Peyer's patch (tissue), 4 donors: ENCODE results near the gene TOMM5. TPM values are rescaled to one million over a fixed set of nuclear protein-coding genes. Genes with fewer than 3 reads are reported as not detected.

Experiments
- DNase-seq, 3 donors: peaks; one replicate each; pipeline ENCODE4 v3.0.0-alpha.2; 2017 to 2019
- H3K27ac ChIP-seq, 4 donors: fragments of 200-600 bp; sonication (generic); one replicate each; pipeline ENCODE4 v1.5.1; 2016 to 2019
- H3K27me3 ChIP-seq, 2 donors: fragments of 200-600 bp; sonication (generic); one replicate each; pipeline ENCODE4 v1.5.1; 2019
- H3K36me3 ChIP-seq, 3 donors: fragments of 200-600 bp; sonication (generic); one replicate each; pipeline ENCODE4 v1.5.1; 2016 to 2019
- H3K4me1 ChIP-seq, 4 donors: fragments of 200-600 bp; sonication (generic); one replicate each; pipeline ENCODE4 v1.5.1; 2016 to 2019
- H3K4me3 ChIP-seq, 4 donors: fragments of 200-600 bp; sonication (generic); 1 replicate in 3 of 4; 2 replicates in 1 of 4; pipeline ENCODE4 v1.5.1; 2016 to 2019; ENCODE audit warnings: mild to moderate bottlenecking in 1 of 4
- H3K9me3 ChIP-seq, 4 donors: fragments of 200-600 bp; sonication (generic); one replicate each; pipeline ENCODE4 v1.5.1; 2016 to 2019; ENCODE audit warnings: mild to moderate bottlenecking in 1 of 4
- CTCF ChIP-seq, 6 experiments: fragments of 450-650 bp in 4 of 6; fragments of 200-600 bp in 2 of 6; sonication (generic) in 1 of 6; IDR thresholded peaks; one replicate each; pipeline ENCODE4 v1.5.1; 2017 to 2019; ENCODE audit warnings: antibody characterized with exemption in 6 of 6, mild to moderate bottlenecking in 3 of 6, moderate library complexity in 1 of 6
- POLR2A ChIP-seq, 2 donors: fragments of 450-650 bp; IDR thresholded peaks; one replicate each; pipeline ENCODE4 v1.5.1; 2017; ENCODE audit warnings: antibody characterized with exemption in 2 of 2, mild to moderate bottlenecking in 2 of 2, moderate library complexity in 2 of 2
- total RNA-seq, 4 donors: library from RNA; depleted of rRNA; stranded (reverse); fragments of >200 nt; gene quantifications; one replicate each; pipeline ENCODE4 v1.1.0, GENCODE V29; 2016

Gene TOMM5
- total RNA-seq, 4 donors from 2014 or later = 26.9 to 116 (median 77.0) TPM

- Histone ChIP-seq H3K4me3 (no peak overlapping the region), H3K27me3 (no peaks in the 10 kb centered on the region), H3K27ac (no peak overlapping the region), H3K4me1 (no peaks in the 10 kb centered on the region), H3K9me3 (no peaks in the 10 kb centered on the region), H3K36me3 (no peaks in the 10 kb centered on the region)
- no peak for TF ChIP-seq POLR2A (IDR thresholded peaks at IDR 0.05)
- TF ChIP-seq CTCF (IDR thresholded peaks at IDR 0.05) = no peak
- DNase-seq = no peak
Measured at GRCh38 chr9:37542895-37543294, 49.5 kb downstream of the TOMM5 start.

- no peaks in the 10 kb centered on the region for H3K27me3 ChIP-seq
- H3K36me3 ChIP-seq = no peaks in the 10 kb centered on the region
- TF ChIP-seq POLR2A (IDR thresholded peaks at IDR 0.05) (no peak), CTCF (IDR thresholded peaks at IDR 0.05) (no peak)
- no peaks in the 10 kb centered on the region for H3K4me1 ChIP-seq
- no peak for DNase-seq
- H3K4me3 ChIP-seq = no peak overlapping the region
- no peaks in the 10 kb centered on the region for H3K9me3 ChIP-seq
- no peak overlapping the region for H3K27ac ChIP-seq
Measured at GRCh38 chr9:37542488-37542887, 49.9 kb downstream of the TOMM5 start.

DNA sequence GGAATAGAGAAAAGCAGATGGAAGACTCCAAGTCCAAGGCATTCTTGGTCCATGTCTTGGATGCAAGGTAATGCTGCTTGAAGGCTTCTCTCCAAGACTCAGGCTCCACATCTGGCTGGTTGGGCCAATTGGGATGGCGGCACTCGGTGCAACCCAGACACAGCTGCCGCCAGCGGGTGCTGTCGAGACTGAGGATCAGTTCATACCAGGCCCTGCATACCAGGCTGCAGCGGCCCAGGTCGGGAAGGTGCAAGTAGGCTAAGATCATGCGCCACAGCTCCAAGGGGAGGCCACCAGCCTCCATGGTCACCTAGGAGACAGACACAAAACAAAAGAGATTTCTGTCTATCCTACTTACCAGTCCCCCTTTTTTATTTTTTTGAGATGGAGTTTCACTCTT is 50.9 kb downstream of the TOMM5 start:
- Histone ChIP-seq H3K4me3 (no peak overlapping the region), H3K27ac (no peak overlapping the region), H3K4me1 (no peaks in the 10 kb centered on the region), H3K27me3 (no peaks in the 10 kb centered on the region), H3K9me3 (no peaks in the 10 kb centered on the region), H3K36me3 (peaks cover 0 to 3% (median 0%) of the 10 kb centered on the region in 3 donors)
- TF ChIP-seq CTCF (IDR thresholded peaks at IDR 0.05) = no peak
- TF ChIP-seq POLR2A (IDR thresholded peaks at IDR 0.05) = no peak
- DNase-seq = no peak

- Histone ChIP-seq H3K36me3 (peaks cover 0 to 4% (median 0%) of the 10 kb centered on the region in 3 donors), H3K27ac (no peak overlapping the region)
Measured at GRCh38 chr9:37540634-37541033, 51.8 kb downstream of the TOMM5 start.

DNA sequence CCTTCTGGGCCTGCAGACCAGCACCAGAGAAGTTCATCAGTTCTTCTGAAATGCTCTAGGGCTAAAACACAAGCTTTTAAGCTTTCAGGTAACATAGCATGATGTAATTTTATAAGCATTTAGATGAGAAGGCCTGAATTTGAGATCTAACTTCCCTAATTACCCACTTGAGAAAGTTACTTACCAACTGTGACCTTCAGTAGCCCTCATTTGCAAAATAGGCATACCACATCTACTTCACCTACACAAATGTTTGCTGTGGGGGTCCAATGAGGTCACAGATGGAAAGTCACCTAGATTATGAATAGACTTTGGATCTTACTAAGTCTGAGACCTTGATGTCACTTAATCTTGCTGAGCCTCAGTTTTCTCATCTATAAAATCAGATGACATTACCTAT is 52.8 kb downstream of the TOMM5 start:
- Histone ChIP-seq H3K27ac (no peak overlapping the region), H3K36me3 (peaks cover 0 to 4% (median 0%) of the 10 kb centered on the region in 3 donors), H3K27me3 (no peaks in the 10 kb centered on the region), H3K4me3 (no peak overlapping the region), H3K4me1 (no peaks in the 10 kb centered on the region), H3K9me3 (no peaks in the 10 kb centered on the region)
- TF ChIP-seq POLR2A (IDR thresholded peaks at IDR 0.05) (no peak), CTCF (IDR thresholded peaks at IDR 0.05) (no peak)
- DNase-seq = no peak

More at GRCh38 chr9:37540634-37541033, 51.8 kb downstream of the TOMM5 start:
- H3K4me3 ChIP-seq = no peak overlapping the region
- TF ChIP-seq POLR2A (IDR thresholded peaks at IDR 0.05) = no peak
- TF ChIP-seq CTCF (IDR thresholded peaks at IDR 0.05) = no peak
- no peaks in the 10 kb centered on the region for H3K9me3 ChIP-seq
- DNase-seq = no peak
- no peaks in the 10 kb centered on the region for H3K27me3 ChIP-seq
- no peaks in the 10 kb centered on the region for H3K4me1 ChIP-seq

Other genes with a start within 250 kb of the TOMM5 start
- 100 to 1,000 TPM in 3 of 4 donors, 10 to 100 TPM in 1; 99.0 to 141 (median 114) TPM for gene GRHPR, start 169.9 kb downstream of the TOMM5 start, total RNA-seq
- gene ZBTB5, start 127.1 kb downstream of the TOMM5 start, total RNA-seq = 10 to 100 TPM in 3 of 4 donors, 1 to 10 TPM in 1; 9.1 to 15.1 (median 12.8) TPM
- gene POLR1E, start 106.6 kb downstream of the TOMM5 start, total RNA-seq = 10 to 100 TPM in 1 of 4 donors, 1 to 10 TPM in 3; 4.0 to 21.5 (median 8.1) TPM
- gene FBXO10, start 16.2 kb downstream of the TOMM5 start, total RNA-seq = 10 to 100 TPM in 1 of 4 donors, 1 to 10 TPM in 3; 1.6 to 12.4 (median 4.2) TPM
- under 1 TPM in 1 of 4 donors, not detected in 3; 0.40 TPM for gene FRMPD1, start 58.4 kb upstream of the TOMM5 start, total RNA-seq
- 10 to 100 TPM in 3 of 4 donors, 1 to 10 TPM in 1; 3.3 to 33.0 (median 16.1) TPM for gene TRMT10B, start 161.2 kb upstream of the TOMM5 start, total RNA-seq
- 10 to 100 TPM; 32.0 to 63.5 (median 44.7) TPM for gene EXOSC3, start 192.5 kb upstream of the TOMM5 start, total RNA-seq
- 10 to 100 TPM; 23.4 to 84.2 (median 32.8) TPM for gene DCAF10, start 208.2 kb upstream of the TOMM5 start, total RNA-seq